ENCODE data around the gene SULF2.

GRCh38 chr20:47791084-47791599 is 5.9 kb upstream of the SULF2 start:
- no peak for TF ChIP-seq YY1 (IDR thresholded peaks at IDR 0.05; ENCODE audit: insufficient read depth, insufficient read length)
- TF ChIP-seq ZNF274 (IDR thresholded peaks at IDR 0.05; ENCODE audit: low read depth, low read length): no peak
